Gastroesophageal sphincter (tissue), 3 donors: ENCODE data around the gene KCNMB1.

Source experiments
- CTCF ChIP-seq, 4 experiments: fragments of 200-600 bp in 2 of 4; fragments of 450-650 bp in 2 of 4; sonication (generic) in 1 of 4; IDR thresholded peaks; one replicate each; pipeline ENCODE4 v1.5.1; 2017 to 2019; ENCODE audit warnings: antibody characterized with exemption in 4 of 4, mild to moderate bottlenecking in 2 of 4, moderate library complexity in 2 of 4
- POLR2A ChIP-seq, 2 donors: fragments of 450-650 bp; IDR thresholded peaks; one replicate each; pipeline ENCODE4 v1.6.1; 2017; ENCODE audit warnings: antibody characterized with exemption in 2 of 2, mild to moderate bottlenecking in 2 of 2, moderate library complexity in 1 of 2

GRCh38 chr5:170408877-170409660 lies 19.9 kb upstream of the KCNMB1 start:
- no peak for TF ChIP-seq CTCF (IDR thresholded peaks at IDR 0.05)
- no peak for TF ChIP-seq POLR2A (IDR thresholded peaks at IDR 0.05)
